Measurements from ENCODE around the gene TYMP.

DNA sequence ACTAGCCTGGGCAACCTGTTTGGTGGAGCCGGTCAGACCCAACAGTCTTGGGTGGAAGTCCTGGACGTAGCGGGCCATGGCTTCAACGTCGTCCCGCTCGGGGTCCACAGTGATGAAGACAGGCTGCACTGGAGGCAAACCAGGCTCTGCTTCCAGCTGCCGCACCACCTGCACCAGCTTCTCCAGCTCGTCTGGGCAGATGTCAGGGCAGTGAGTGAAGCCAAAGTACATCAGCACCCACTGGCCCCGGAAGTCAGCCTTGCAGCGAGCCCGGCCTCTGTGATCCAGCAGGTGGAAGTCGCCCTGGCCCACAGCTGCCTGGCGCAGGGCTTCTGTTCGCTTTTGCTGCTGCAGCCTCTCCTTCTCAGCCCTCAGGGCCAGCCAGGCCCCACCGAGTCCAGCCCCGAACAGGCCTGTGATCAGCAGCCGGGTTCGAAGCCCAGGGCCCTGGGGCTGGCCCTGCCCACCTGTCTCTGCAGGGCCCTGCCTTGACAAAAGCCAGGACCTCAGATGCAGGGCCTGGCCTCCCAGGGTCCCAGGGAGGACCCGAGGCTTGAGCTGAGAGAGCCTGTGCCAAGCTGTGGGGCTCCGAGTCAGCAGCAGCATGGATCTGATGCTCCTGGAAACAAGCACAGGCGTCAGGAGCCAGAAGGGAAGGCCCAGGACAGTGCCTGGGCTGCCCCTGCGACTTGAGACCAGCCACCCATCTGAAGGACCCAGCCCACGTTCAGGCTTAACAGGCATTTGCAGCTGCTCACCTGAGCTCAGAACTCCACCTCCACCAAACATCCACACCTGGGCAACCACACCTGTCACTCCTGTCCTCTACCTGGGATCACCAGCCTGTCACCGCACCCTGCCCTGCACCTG, 5.8 kb downstream of the TYMP start:
- TF ChIP-seq, protein P1, sequence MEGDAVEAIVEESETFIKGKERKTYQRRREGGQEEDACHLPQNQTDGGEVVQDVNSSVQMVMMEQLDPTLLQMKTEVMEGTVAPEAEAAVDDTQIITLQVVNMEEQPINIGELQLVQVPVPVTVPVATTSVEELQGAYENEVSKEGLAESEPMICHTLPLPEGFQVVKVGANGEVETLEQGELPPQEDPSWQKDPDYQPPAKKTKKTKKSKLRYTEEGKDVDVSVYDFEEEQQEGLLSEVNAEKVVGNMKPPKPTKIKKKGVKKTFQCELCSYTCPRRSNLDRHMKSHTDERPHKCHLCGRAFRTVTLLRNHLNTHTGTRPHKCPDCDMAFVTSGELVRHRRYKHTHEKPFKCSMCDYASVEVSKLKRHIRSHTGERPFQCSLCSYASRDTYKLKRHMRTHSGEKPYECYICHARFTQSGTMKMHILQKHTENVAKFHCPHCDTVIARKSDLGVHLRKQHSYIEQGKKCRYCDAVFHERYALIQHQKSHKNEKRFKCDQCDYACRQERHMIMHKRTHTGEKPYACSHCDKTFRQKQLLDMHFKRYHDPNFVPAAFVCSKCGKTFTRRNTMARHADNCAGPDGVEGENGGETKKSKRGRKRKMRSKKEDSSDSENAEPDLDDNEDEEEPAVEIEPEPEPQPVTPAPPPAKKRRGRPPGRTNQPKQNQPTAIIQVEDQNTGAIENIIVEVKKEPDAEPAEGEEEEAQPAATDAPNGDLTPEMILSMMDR (IDR thresholded peaks at IDR 0.05): no peak
- TF ChIP-seq CREM (CRISPR knock-in tag; IDR thresholded peaks at IDR 0.05): no peak
- no peak for TF ChIP-seq SP1 (CRISPR knock-in tag; conservative IDR thresholded peaks at IDR 0.05)
- TF ChIP-seq TP53 (CRISPR knock-in tag; IDR thresholded peaks at IDR 0.05): no peak

Measured in WTC11 (cell line).